CD4-positive, alpha-beta T cell treated with Interleukin-4 for 4 hours (primary cell): ENCODE results near the gene CLEC6A.
"Not testable (repeated sequence)": the region's sequence is repeated elsewhere in the genome, so short reads cannot be mapped to it uniquely, and the experiment has no call there.

Experiments used
- DNase-seq: peaks from one replicate; pipeline ENCODE4 v3.0.0-alpha.2; 2020

CLEC6A gene

DNA sequence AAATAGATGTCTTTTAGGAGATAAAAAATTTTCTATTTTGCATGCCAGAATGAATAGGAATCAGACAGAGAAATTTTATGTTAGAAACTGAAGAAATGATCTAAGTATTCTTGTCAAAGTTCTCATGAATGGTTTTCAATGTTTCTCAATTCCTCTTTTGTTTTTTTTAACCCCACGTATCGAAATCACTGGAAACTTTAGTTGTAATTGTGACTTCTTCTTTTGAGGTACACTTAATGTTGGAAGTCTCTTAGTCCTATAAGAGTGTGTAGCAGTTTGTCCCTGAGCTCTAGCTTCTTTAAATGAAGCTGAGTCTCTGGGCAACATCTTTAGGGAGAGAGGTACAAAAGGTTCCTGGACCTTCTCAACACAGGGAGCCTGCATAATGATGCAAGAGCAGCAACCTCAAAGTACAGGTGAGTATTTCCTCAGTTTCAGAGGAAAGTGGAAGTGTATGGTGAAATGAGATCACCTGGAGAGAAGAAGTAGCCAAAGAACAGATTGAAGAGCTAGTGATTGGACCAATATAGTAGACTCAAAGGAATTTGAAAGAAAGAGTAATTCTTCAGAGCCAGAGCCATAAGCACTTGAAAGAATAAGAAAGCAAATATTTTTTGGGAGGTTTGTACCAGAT, at the start of gene CLEC6A:
Gene CLEC6A (plus strand): TSS at position 236 of the 634 bp plus-strand sequence. CDS start 150 bp downstream, at position 386.
- DNase-seq: no peak

- not testable (repeated sequence) for DNase-seq
Observed at GRCh38 chr12:8419576-8419975, 36.2 kb upstream of the CLEC6A start.

DNA sequence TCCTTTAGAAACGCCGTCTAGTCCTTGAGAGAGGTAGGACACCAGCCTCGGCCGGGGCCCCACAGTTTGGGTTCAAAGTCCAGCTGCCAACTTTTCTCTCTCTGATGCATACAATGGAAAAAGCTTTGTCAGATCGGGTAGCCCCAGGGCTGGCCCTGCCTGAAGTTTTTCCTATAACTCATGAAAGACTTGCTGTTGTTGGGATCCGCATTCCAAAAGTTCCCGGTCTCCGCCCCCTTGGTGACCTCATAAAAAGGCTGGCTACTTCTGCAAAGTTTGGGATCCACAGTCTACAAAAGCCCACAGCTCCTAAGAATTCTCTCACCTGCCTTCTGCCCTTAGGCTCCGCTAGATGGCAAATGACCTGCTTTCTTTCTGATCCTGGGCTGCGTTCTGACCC, 35.3 kb upstream of the CLEC6A start:
- DNase-seq: no peak

GRCh38 chr12:8444536-8445278, 11.1 kb upstream of the CLEC6A start:
- DNase-seq: not testable (repeated sequence)

DNA sequence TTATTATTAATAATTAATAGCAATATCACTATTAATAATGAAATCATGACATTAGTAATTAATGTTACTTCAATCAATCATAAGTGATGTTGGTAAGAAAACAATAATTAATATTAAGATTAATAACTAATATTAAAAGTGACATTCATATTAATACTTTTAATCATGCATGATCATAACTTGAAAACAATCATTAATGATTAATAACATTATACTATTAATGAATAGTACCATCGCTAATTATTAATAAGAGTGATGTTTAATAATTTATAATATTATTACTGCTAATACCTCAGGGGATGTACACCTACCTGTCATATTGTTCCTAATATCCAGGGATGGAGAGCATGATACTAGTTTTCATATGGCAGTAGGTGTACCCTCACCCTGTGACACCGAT, 10.0 kb upstream of the CLEC6A start:
- no peak for DNase-seq

DNA sequence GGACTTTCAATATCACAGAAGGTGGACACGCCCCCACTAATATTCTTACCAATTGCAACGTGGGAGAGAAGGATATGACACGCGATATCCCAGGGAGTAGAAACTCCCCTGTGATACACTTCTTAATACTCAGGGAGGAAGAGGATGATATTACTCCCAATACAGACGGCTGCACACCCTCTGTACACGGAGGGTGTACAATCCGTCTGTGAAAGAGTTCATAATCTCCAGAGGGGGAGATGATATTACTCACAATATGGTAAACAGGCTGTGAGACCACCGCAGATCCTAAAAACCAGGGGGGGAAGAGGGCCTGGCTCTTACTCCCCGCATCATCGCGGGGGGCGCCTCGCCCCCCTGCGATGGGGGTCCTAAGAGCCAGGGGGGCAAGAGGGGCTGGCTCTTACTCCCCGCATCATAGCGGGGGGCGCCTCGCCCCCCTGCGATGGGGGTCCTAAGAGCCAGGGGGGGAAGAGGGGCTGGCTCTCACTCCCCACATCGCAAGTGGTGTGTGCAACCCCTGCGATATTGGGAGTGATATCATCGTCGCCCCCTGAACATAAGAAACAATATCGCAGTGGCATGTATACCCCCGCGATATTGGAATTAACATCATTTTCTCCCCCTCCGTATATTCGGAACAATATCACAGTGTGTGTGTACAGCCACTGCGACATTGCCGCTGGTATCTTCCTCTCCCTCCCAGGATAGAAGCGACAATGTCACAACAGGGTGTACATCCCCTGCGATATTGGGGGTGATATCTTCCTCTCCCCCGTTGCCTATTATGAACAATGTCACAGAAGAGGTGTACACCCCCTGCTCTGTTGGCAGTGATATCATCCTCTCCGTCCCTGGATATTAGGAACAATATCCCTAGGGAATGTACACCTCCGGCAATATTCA, 8.9 kb upstream of the CLEC6A start:
- DNase-seq: no peak

DNA sequence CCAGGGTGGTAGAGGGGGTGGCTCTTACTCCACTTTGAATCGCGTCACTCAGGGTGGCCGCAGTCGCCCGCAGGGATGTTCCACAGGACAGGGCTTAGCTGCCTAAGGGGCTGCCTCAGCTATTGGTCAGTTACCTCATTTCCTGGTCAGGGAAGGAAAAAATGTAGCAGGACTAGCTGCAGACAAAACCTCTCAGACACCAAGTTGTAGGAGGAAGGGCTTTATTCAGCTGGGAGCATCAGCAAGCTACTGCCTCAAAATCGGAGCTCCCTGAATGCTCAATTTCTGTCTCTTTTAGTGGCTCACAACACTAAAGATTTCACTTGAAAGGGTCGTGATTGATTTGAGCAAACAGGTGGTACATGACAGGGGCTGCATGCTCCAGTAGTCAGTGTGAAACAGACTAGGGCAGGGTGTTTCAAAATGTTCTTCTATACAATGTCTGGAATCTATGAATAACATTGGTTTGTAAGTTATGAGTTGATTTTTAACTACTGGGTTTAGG, 6.4 kb upstream of the CLEC6A start:
- no peak for DNase-seq

DNA sequence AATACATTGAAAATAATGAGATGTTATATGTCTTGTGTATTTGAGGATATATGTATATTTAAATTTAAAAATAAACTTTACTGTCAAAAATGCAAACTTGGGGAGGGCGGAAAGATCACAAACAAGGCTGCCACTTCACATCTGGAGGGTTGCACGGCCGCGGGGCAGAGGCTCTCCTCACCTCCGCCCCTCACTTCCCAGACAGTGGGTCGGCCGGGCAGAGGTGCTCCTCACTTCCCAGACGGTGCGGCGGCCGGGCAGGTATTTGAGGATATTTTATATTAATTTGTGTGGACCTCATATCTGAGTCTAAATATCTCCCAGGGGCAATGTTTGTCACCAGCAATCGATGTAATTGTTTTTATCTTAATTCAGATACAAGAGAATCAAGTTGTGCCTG, 3.7 kb upstream of the CLEC6A start:
- DNase-seq: no peak

- DNase-seq: no peak
Observed at GRCh38 chr12:8453021-8453513, 2.7 kb upstream of the CLEC6A start.

GRCh38 chr12:8453796-8454195, 2.0 kb upstream of the CLEC6A start:
- no peak for DNase-seq

DNA sequence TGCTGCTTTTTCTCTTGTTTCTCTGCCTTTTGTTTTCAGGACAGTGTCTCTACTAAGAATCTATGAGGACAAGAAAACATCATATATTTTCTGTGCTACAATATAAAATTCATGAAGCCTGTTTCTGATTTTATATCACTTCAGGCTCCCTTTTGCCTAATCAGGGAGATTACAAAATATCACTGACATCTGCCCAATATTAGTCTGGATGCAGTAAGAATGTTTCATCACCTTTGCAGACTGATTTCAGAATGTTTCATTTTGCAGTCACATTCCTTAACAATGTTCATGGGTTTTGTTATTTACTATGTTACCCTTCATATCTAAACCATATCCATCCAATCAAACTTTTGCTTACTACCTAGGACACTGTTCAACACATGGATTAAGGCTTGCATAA, 491 bp upstream of the CLEC6A start:
- no peak for DNase-seq

DNA sequence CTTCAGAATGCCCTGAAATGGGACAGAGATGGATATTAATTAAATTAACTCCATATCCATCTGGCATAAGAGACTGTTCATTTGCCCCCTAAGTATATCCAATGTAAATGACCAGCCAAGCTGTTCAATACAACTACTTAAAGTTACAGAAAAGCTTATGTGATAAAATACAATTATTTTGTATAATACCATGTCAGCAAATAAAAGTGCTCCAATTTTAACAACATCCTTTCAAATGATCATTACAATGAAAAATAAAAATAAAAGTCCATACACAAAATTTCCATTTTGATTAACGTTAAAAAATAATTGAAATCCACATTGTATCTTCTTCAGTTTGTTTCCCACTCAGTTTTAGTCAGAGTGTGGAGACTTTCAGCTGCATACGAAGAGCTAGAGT, 5.7 kb downstream of the CLEC6A start:
- no peak for DNase-seq

GRCh38 chr12:8465301-8465996, 9.7 kb downstream of the CLEC6A start:
- no peak for DNase-seq

DNA sequence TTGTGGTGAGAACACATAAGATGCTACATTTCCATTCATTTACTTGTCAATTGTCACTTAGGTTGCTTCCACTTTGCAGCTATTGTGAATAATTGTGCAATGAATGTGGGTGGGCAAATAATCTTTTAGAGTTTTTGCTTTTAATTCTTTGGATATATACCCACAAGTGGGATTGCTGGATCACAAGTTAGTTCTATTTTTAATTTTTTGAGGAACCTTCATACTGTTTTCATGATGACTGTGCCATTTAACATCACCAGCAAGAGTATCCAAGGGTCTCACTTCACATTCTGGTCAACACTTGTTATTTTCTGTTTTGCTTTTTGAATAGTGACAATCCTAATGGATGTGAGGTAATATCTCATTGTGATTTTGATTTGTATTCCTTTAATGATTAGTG, 10.5 kb downstream of the CLEC6A start:
- DNase-seq: no peak

DNA sequence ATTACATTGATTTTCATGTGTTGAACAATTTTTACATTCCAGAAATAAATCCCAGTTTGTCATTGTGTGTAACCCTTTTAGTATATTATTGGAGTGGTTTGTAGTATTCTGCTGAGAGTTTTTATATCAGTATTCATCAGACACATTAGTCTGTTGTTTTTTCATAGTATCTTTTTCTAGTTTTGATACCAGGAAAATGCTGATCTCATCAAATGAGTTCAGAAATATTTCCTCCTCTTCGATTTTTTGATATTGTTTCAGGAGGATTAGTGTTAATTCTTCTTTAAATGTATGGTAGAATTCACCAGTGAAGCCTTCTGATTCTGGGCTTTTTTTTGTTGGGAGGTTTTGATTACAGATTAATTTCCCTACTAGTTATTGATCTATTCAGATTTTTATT, 15.3 kb downstream of the CLEC6A start:
- no peak for DNase-seq

- DNase-seq: no peak
Observed at GRCh38 chr12:8475508-8476203, 19.9 kb downstream of the CLEC6A start.

DNA sequence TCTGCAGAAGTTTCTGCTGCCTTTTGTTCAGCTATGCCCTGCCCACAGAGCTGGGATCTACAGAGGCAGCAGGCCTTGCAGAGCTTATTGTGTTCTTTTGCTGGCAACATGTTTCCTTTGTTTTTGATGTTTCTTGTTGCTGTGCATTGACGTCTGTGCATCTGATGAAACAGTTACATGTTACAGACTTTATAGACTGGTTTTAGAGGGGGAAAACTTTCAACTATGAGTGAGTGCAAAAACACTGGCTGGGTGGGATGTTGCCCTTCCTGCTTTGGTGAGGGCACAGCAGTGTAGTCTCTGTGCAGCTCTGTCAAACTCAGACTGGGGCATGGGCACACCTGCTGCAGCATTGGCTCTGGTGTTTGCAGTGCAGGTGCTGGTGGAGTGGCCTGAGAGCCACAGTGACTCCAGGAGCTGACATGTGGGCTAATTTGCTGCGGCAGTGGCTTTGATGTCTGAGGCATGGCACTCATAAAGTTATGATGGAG, 26.9 kb downstream of the CLEC6A start:
- DNase-seq: no peak

DNA sequence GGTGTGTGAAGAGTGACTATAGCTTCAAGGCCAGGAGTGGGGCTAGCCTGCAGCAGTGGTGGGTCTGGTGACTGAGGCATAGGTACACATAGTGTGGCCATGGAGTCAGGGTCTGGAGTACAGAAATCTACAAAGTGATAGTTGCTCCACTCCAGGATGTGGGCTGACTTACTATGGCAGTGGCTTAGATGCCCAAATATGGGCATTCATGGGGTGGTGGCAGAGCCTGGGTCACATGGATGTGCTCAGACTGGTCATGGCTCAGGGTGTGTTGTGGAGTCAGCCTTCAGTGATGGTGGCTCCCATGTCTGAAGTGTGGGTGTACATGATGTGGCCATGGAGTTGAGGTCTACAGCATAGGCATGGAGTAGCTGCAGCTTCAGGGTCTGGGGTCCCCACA, 27.3 kb downstream of the CLEC6A start:
- no peak for DNase-seq

DNA sequence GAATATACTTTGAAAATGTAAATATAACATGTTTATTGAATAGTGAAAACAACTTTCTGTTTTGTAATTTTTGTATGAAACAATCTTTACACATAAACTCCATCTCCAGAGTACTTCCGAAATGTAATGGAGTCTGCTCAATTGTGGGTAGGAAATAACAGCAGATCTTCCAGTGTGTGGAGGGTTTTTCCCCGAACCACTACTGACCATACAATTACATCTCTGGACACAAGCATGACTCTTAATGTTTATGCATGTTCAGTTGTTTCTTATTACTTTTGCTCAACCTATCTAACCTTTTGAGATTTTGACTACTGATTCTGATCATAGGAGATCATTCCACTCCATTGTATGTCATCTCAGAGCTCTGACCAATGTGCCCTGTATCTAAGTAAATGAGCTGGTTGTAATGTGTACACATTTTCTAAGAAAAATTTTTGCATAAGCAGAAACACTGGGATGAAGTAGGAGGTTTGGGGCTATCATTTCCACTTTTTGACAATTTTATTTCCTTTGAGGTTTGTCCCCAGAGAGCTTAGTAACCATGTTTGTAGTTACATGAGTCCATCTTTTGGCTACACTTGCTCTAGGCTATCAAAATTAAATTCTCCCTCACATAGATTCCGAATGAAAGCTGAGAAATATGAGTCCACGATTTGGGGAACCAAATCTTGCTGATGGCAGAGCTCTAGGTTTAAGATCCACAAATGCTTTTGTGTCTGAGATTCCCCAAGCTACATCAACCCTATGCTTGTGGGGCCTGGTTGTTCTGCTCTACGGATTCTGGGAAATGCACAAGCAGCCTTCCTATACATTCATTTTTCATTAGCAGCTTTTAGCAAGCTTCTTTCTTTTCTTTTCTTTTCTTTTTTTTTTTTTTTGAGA, 36.1 kb downstream of the CLEC6A start:
- no peak for DNase-seq

DNA sequence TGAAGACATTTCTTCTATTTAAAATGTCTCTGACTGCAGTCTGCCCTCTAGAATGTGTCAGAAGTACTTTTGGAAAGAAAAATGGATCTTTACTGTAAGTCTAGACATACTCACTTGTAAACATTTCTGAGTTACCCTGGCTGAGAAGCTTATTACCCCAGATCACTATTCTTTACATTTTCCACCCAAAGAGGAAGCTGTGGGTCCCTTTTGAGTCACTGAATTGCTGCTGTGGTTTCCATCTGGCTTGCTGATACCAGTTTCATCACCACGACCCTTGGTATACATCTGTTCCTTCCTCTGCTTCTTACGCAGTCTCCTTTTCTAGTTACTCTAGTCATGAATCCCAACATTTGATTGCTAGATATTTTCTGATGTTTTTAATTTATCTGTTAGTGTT, 37.3 kb downstream of the CLEC6A start:
- DNase-seq: peak; percentile 49

GRCh38 chr12:8495671-8496070, 39.9 kb downstream of the CLEC6A start:
- DNase-seq: not testable (repeated sequence)
